GM21447 (cell line): Measurements from ENCODE around the gene ATL3.
"Not testable (repeated sequence)": the region's sequence is repeated elsewhere in the genome, so short reads cannot be mapped to it uniquely, and the experiment has no call there.

Experiments used
- ATAC-seq: cut with Tn5 transposase; IDR thresholded peaks from one replicate; pipeline ENCODE4 v1.9.1; 2021; ENCODE audit not compliant: unreplicated experiment

Gene ATL3

DNA sequence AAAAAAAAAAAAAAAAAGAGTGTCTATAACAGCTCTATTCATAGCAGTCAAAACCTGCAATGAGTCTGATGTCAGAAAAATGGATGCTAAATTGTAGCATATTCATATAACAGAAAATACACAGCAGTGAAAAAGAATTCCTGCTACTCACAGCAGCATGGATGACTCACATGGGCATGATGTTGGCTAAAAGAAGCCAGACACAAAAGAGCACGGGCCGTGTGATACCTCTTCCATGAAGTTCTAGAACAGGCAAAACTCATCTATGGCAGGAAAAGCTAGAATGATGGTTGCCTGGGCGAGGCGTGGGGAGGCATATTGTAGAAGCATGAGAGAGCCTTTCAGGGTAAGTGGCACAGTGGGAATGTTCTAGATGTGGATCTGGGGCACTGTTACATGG lies 75.9 kb downstream of the ATL3 start:
- no peak for ATAC-seq

- no peak for ATAC-seq
Measured at GRCh38 chr11:63592975-63593395, 78.2 kb downstream of the ATL3 start.

GRCh38 chr11:63590024-63590788 lies 81.0 kb downstream of the ATL3 start:
- no peak for ATAC-seq

- no peak for ATAC-seq
Measured at GRCh38 chr11:63589000-63589399, 82.2 kb downstream of the ATL3 start.

- no peak for ATAC-seq
Measured at GRCh38 chr11:63586451-63587166, 84.6 kb downstream of the ATL3 start.

GRCh38 chr11:63583357-63583677 lies 87.9 kb downstream of the ATL3 start:
- no peak for ATAC-seq

GRCh38 chr11:63581224-63581623 lies 90.0 kb downstream of the ATL3 start:
- not testable (repeated sequence) for ATAC-seq

- ATAC-seq: not testable (repeated sequence)
Measured at GRCh38 chr11:63578882-63579281, 92.3 kb downstream of the ATL3 start.

GRCh38 chr11:63574856-63575602 lies 96.1 kb downstream of the ATL3 start:
- ATAC-seq: no peak
